ENCODE measurements around the gene ACOX3. TPM values are rescaled to one million over a fixed set of nuclear protein-coding genes. Genes with fewer than 3 reads are reported as not detected.

ACOX3 gene
- total and polyA plus RNA-seq, 9 of the 15 experiments (the other 6 are each of a cell fraction or from before 2014, with no cell fraction given): 0.68 to 7.3 (median 3.7) TPM

DNA sequence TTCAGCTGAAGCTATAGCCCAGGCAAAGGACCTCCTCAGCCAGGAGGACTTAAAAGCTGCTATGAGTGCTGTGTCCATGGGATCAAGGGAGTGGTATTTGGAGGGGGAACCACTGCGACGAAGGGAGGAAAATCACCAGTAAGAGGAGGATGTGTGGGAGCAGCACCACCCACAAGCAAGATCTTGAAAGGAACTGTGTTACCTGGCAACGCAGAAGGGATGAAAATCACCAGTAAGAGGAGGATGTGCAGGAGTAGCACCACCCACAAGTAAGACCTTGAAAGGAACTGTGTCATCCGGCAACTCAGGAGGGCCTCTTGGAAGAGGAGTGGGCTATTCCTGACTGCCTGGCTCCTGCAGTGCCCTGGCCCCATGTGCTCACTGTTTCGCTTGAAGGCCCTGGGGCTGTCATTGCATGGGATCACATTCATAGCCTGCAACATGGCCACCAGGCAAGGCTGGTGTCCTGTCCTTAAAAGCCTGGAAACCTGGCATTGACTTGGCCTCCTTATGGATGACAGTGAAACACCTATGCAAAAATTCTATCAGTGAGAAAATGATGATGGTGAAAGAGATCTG is 48.4 kb upstream of the ACOX3 start:
- Histone ChIP-seq H3K27ac (ENCODE audit: extremely low read depth, low read depth, low read length) (no peak overlapping the region), H3K4me1 (replicated peaks in 1 of 2; ENCODE audit: control insufficient read depth in 2 of 2, insufficient read depth in 2 of 2, low read length in 2 of 2) (no peaks in the 10 kb centered on the region; a peak in 1 of 5 replicates), H4K20me1 (replicated peaks; ENCODE audit: control insufficient read depth, insufficient read depth, low read length) (no peaks in the 10 kb centered on the region), H3K4me2 (ENCODE audit: insufficient read depth, low read length) (no peak overlapping the region), H3K36me3 (ENCODE audit: control insufficient read depth, insufficient read depth, low read length) (no peaks in the 10 kb centered on the region), H3K27me3 (ENCODE audit: control insufficient read depth in 2 of 2, insufficient read depth in 2 of 2, low read length in 2 of 2) (no peaks in the 10 kb centered on the region), H3K9me3 (replicated peaks; ENCODE audit: control insufficient read depth, insufficient read depth, low read depth, low read length) (no peaks in the 10 kb centered on the region), H3K79me2 (ENCODE audit: control insufficient read depth, insufficient read depth, low read length) (no peaks in the 10 kb centered on the region), H3K4me3 (no peak overlapping the region), H3K9ac (ENCODE audit: insufficient read depth in 1 of 2, low read depth in 2 of 2, low read length in 2 of 2) (no peak overlapping the region), H3K9me1 (ENCODE audit: control insufficient read depth, insufficient read depth, low read length) (no peaks in the 10 kb centered on the region), H2AFZ (ENCODE audit: low read depth, low read length) (no peak overlapping the region)
- BruUV-seq (replicated peaks): no TSS peak
- in situ Hi-C loops (cut with MboI): no loop called here
- no peak for FAIRE-seq
- no peak for DNase-seq (ENCODE audit: extremely low read depth in 1 of 4, low spot score in 3 of 4)
- CTCF ChIA-PET (ENCODE audit: low intra/inter-chr PET ratio): no interaction called here
- ATAC-seq: no peak; the same call in 2 of the 3 replicates
- POLR2A ChIA-PET: no interaction called here
- WGBS (ENCODE audit: insufficient coverage, low coverage, missing lambda C conversion rate): 84% methylated on average over 5 of the region's 5 CpGs
- intact Hi-C loops (cut with micrococcal nuclease): no loop called here
- TF ChIP-seq ARID1B (IDR thresholded peaks at IDR 0.05): no peak
- TF ChIP-seq CBFA2T2 (conservative IDR thresholded peaks at IDR 0.05): no peak
- TF ChIP-seq NR1H2 (CRISPR knock-in tag; IDR thresholded peaks at IDR 0.05): no peak
- TF ChIP-seq, protein P1, sequence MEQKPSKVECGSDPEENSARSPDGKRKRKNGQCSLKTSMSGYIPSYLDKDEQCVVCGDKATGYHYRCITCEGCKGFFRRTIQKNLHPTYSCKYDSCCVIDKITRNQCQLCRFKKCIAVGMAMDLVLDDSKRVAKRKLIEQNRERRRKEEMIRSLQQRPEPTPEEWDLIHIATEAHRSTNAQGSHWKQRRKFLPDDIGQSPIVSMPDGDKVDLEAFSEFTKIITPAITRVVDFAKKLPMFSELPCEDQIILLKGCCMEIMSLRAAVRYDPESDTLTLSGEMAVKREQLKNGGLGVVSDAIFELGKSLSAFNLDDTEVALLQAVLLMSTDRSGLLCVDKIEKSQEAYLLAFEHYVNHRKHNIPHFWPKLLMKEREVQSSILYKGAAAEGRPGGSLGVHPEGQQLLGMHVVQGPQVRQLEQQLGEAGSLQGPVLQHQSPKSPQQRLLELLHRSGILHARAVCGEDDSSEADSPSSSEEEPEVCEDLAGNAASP (IDR thresholded peaks at IDR 0.05): no peak
- no peak for TF ChIP-seq WHSC1 (IDR thresholded peaks at IDR 0.05; ENCODE audit: low read length)
- TF ChIP-seq, protein P2, sequence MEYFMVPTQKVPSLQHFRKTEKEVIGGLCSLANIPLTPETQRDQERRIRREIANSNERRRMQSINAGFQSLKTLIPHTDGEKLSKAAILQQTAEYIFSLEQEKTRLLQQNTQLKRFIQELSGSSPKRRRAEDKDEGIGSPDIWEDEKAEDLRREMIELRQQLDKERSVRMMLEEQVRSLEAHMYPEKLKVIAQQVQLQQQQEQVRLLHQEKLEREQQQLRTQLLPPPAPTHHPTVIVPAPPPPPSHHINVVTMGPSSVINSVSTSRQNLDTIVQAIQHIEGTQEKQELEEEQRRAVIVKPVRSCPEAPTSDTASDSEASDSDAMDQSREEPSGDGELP (CRISPR knock-in tag; IDR thresholded peaks at IDR 0.05; ENCODE audit: borderline replicate concordance): no peak
- TF ChIP-seq CHD1 (IDR thresholded peaks at IDR 0.05; ENCODE audit: low read length): no peak
- no peak for TF ChIP-seq ZSCAN29 (IDR thresholded peaks at IDR 0.05)
- TF ChIP-seq, protein P3, sequence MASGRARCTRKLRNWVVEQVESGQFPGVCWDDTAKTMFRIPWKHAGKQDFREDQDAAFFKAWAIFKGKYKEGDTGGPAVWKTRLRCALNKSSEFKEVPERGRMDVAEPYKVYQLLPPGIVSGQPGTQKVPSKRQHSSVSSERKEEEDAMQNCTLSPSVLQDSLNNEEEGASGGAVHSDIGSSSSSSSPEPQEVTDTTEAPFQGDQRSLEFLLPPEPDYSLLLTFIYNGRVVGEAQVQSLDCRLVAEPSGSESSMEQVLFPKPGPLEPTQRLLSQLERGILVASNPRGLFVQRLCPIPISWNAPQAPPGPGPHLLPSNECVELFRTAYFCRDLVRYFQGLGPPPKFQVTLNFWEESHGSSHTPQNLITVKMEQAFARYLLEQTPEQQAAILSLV (tag; IDR thresholded peaks at IDR 0.05): no peak
- TF ChIP-seq, protein P4, sequence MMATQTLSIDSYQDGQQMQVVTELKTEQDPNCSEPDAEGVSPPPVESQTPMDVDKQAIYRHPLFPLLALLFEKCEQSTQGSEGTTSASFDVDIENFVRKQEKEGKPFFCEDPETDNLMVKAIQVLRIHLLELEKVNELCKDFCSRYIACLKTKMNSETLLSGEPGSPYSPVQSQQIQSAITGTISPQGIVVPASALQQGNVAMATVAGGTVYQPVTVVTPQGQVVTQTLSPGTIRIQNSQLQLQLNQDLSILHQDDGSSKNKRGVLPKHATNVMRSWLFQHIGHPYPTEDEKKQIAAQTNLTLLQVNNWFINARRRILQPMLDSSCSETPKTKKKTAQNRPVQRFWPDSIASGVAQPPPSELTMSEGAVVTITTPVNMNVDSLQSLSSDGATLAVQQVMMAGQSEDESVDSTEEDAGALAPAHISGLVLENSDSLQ (IDR thresholded peaks at IDR 0.05): no peak
- TF ChIP-seq ZNF444 (CRISPR knock-in tag; IDR thresholded peaks at IDR 0.05): no peak
- no peak for TF ChIP-seq TRIM24 (IDR thresholded peaks at IDR 0.05)
- TF ChIP-seq FUS (optimal IDR thresholded peaks at IDR 0.05; ENCODE audit: low read depth, low read length): no peak
- TF ChIP-seq GABPB2 (CRISPR knock-in tag; conservative IDR thresholded peaks at IDR 0.05): no peak
- no peak for TF ChIP-seq ZBTB17 (CRISPR knock-in tag; IDR thresholded peaks at IDR 0.05)
- TF ChIP-seq, protein P5, sequence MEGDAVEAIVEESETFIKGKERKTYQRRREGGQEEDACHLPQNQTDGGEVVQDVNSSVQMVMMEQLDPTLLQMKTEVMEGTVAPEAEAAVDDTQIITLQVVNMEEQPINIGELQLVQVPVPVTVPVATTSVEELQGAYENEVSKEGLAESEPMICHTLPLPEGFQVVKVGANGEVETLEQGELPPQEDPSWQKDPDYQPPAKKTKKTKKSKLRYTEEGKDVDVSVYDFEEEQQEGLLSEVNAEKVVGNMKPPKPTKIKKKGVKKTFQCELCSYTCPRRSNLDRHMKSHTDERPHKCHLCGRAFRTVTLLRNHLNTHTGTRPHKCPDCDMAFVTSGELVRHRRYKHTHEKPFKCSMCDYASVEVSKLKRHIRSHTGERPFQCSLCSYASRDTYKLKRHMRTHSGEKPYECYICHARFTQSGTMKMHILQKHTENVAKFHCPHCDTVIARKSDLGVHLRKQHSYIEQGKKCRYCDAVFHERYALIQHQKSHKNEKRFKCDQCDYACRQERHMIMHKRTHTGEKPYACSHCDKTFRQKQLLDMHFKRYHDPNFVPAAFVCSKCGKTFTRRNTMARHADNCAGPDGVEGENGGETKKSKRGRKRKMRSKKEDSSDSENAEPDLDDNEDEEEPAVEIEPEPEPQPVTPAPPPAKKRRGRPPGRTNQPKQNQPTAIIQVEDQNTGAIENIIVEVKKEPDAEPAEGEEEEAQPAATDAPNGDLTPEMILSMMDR (IDR thresholded peaks at IDR 0.05 in 2 of 3, conservative IDR thresholded peaks at IDR 0.05 in 1 of 3; ENCODE audit: insufficient read depth in 2 of 3, low read depth in 1 of 3, low read length in 3 of 3): no peak
- TF ChIP-seq ZNF707 (CRISPR knock-in tag; conservative IDR thresholded peaks at IDR 0.05): no peak
- no peak for TF ChIP-seq CHD4 (IDR thresholded peaks at IDR 0.05; ENCODE audit: insufficient read depth, insufficient replicate concordance, low read depth, low read length, poor library complexity, severe bottlenecking)

Measured in K562 (cell line).